Smooth muscle cell (in vitro differentiated cells): ENCODE results near the gene SKIDA1. TPM values are rescaled to one million over a fixed set of nuclear protein-coding genes. Genes with fewer than 3 reads are reported as not detected.

Experiments used
- DNase-seq: peaks from one replicate; lab custom pipeline; 2025; ENCODE audit not compliant: unreplicated experiment; lab: John Stamatoyannopoulos, UW
- H2AFZ ChIP-seq: fragments of 200-600 bp; sonication (generic); 2 replicates; pipeline ENCODE4 v1.6.0; 2016; ENCODE audit warnings: antibody characterized with exemption, low read depth, mild to moderate bottlenecking
- H3F3A ChIP-seq: fragments of 200-600 bp; sonication (generic); 2 replicates; pipeline ENCODE4 v1.6.0; 2017; ENCODE audit warnings: antibody characterized with exemption, low read depth
- H3K27ac ChIP-seq: fragments of 200-600 bp; sonication (generic); 2 replicates; pipeline ENCODE4 v1.5.1; 2016; ENCODE audit warnings: low read depth, mild to moderate bottlenecking
- H3K27me3 ChIP-seq: fragments of 200-600 bp; sonication (generic); 2 replicates; pipeline ENCODE4 v1.6.1; 2016; ENCODE audit warnings: low read depth, mild to moderate bottlenecking
- H3K36me3 ChIP-seq: fragments of 200-600 bp; sonication (generic); 2 replicates; pipeline ENCODE4 v1.5.1; 2016; ENCODE audit warnings: low read depth
- H3K4me1 ChIP-seq: fragments of 200-600 bp; sonication (generic); 2 replicates; pipeline ENCODE4 v1.5.1; 2016; ENCODE audit warnings: low read depth
- H3K4me2 ChIP-seq: fragments of 200-600 bp; sonication (generic); 2 replicates; pipeline ENCODE4 v1.6.0; 2016; ENCODE audit warnings: mild to moderate bottlenecking
- H3K4me3 ChIP-seq: fragments of 200-600 bp; sonication (generic); 2 replicates; pipeline ENCODE4 v1.5.1; 2016; ENCODE audit warnings: mild to moderate bottlenecking
- H3K79me2 ChIP-seq: fragments of 200-600 bp; sonication (generic); 2 replicates; pipeline ENCODE4 v1.6.0; 2016; ENCODE audit warnings: low read depth, mild to moderate bottlenecking
- H3K9ac ChIP-seq: fragments of 200-600 bp; sonication (generic); 2 replicates; pipeline ENCODE4 v1.6.0; 2016; ENCODE audit warnings: low read depth
- H3K9me3 ChIP-seq: fragments of 200-600 bp; sonication (generic); replicated peaks from 2 replicates; pipeline ENCODE4 v1.5.1; 2016; ENCODE audit warnings: low read depth
- H4K20me1 ChIP-seq: fragments of 200-600 bp; sonication (generic); 2 replicates; pipeline ENCODE4 v1.6.0; 2016; ENCODE audit warnings: low read depth
- CTCF ChIP-seq: fragments of 200-600 bp; sonication (generic); IDR thresholded peaks from 2 replicates; pipeline ENCODE4 v1.5.1; 2017; ENCODE audit warnings: borderline replicate concordance, mild to moderate bottlenecking, antibody characterized with exemption; ENCODE audit not compliant: insufficient read depth, poor library complexity, severe bottlenecking
- WGBS: methylation state at CpG from one replicate; pipeline ENCODE4 v1.1.7; 2016; ENCODE audit warnings: low lambda C conversion rate; 5-methylcytosine and 5-hydroxymethylcytosine counted together
- polyA plus RNA-seq: library from polyadenylated mRNA; unstranded; fragments of >200 nt; fragmentation: Nextera tagmentation; extraction: Ambion mirVana; gene quantifications from 2 replicates; pipeline ENCODE4 v1.2.1, GENCODE V29; 2016
- total RNA-seq: library from RNA; depleted of rRNA; stranded (reverse); fragments of >200 nt; gene quantifications from 2 replicates; pipeline ENCODE4 v1.2.3, GENCODE V29; 2014

The SKIDA1 gene
- total and polyA plus RNA-seq, 2 experiments from 2014 or later = 0.53 to 1.8 TPM

GRCh38 chr10:21511095-21511570 is 14.3 kb downstream of the SKIDA1 start:
- Histone ChIP-seq H2AFZ (peak overlapping the region; percentile 73), H3K36me3 (no peaks in the 10 kb centered on the region), H3K79me2 (peaks cover 74% of the 10 kb centered on the region), H3K4me3 (peak overlapping the region; percentile 61), H3K27ac (peak overlapping the region; percentile 84), H3K27me3 (no peaks in the 10 kb centered on the region), H3K9ac (peak overlapping the region; percentile 84), H4K20me1 (no peaks in the 10 kb centered on the region), H3F3A (peaks cover 16% of the 10 kb centered on the region), H3K4me2 (peak overlapping the region; percentile 98), H3K4me1 (peaks cover 81% of the 10 kb centered on the region), H3K9me3 (no peaks in the 10 kb centered on the region)
- 44% methylated on average over 2 of the region's 2 CpGs for WGBS
- no peak for DNase-seq
- TF ChIP-seq CTCF = no peak

GRCh38 chr10:21510241-21511094 is 15.0 kb downstream of the SKIDA1 start:
- no peaks in the 10 kb centered on the region for H3K9me3 ChIP-seq
- WGBS = 4% methylated on average over 23 of the region's 39 CpGs
- peaks cover 16% of the 10 kb centered on the region for H3F3A ChIP-seq
- no peaks in the 10 kb centered on the region for H4K20me1 ChIP-seq
- peaks cover 67% of the 10 kb centered on the region for H3K79me2 ChIP-seq
- peak overlapping the region; percentile 84 for H3K9ac ChIP-seq
- DNase-seq = no peak
- peaks cover 81% of the 10 kb centered on the region for H3K4me1 ChIP-seq
- H2AFZ ChIP-seq = peak overlapping the region; percentile 91
- H3K4me3 ChIP-seq = peak overlapping the region; percentile 61
- no peaks in the 10 kb centered on the region for H3K36me3 ChIP-seq
- H3K4me2 ChIP-seq = peak overlapping the region; percentile 98
- no peaks in the 10 kb centered on the region for H3K27me3 ChIP-seq
- peak overlapping the region; percentile 84 for H3K27ac ChIP-seq
- no peak for TF ChIP-seq CTCF

- peak overlapping the region; percentile 98 for H3K4me2 ChIP-seq
- peaks cover 89% of the 10 kb centered on the region for H3K4me1 ChIP-seq
- peak overlapping the region; percentile 61 for H3K4me3 ChIP-seq
- 28% methylated on average over 46 of the region's 58 CpGs for WGBS
- peak overlapping the region; percentile 91 for H2AFZ ChIP-seq
- H3K27me3 ChIP-seq = no peaks in the 10 kb centered on the region
- peak overlapping the region; percentile 84 for H3K27ac ChIP-seq
- H3K79me2 ChIP-seq = peaks cover 58% of the 10 kb centered on the region
- no peaks in the 10 kb centered on the region for H3K9me3 ChIP-seq
- TF ChIP-seq CTCF = no peak
- H4K20me1 ChIP-seq = no peaks in the 10 kb centered on the region
- no peak for DNase-seq
- H3K36me3 ChIP-seq = no peaks in the 10 kb centered on the region
- H3F3A ChIP-seq = peaks cover 16% of the 10 kb centered on the region
- H3K9ac ChIP-seq = peak overlapping the region; percentile 84
Observed at GRCh38 chr10:21509341-21510240, 15.9 kb downstream of the SKIDA1 start.
